Measurements from ENCODE around the gene RAPH1.
"Not testable (repeated sequence)": the region's sequence is repeated elsewhere in the genome, so short reads cannot be mapped to it uniquely, and the experiment has no call there.

RAPH1 gene

DNA sequence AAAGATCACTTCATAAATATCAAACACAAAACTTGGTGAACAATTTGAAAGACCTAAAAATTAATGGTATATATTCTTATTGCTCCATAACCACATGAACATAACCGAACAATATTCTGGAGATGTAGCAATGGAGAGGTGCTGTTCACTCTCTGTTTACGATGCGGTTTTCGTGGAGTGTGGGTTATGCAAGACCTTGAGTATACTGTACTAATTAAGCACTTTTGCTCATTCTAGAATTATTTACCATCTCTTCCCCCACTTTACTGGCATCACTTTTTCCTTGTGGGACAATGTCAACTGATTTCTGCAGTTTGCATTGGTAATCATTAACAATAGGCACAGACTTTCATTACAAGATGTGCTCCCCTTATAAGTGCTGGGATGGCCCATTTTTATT, 97.6 kb downstream of the RAPH1 start:
- DNase-seq (ENCODE audit: extremely low read depth in 1 of 2, low read depth in 1 of 2), result no peak

DNA sequence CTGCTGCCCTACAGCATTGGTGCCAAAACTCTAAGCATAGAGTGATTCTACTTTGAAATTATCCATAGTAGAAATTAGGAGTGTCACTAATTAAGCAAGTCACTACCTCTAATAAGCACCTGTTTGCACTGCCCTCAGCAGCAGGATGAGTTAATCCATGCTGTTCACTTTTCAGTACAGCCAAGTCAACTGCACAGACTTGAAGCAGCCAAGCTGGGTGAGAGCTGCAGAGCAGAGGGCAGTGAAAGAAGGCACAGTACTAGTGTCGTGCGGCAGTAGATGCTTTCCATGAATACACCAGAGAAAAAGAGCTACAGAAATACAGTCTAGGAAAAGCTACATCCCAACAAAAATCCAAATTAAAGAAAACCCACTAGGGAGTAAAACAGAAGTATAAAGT, 98.6 kb downstream of the RAPH1 start:
- DNase-seq (ENCODE audit: extremely low read depth in 1 of 2, low read depth in 1 of 2), result no peak

DNA sequence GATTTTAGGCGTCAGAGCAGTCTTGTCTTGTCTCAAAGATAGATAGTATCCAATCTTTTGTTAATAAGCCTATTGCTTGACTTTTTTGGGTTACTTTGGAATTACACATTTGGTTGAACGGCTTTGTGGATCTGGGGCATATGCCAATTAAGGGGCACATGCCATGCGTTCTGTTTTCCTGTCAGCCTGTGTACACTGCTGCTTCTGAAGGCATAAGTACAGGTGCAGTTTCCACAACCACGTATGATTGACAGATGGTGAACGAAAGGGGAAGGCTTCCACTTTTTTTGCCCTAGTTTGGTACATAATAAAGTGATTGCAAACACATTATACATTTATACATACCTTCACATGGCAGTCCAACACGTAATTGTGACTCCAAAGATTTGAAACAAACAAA, 102.3 kb downstream of the RAPH1 start:
- no peak for DNase-seq (ENCODE audit: extremely low read depth in 1 of 2, low read depth in 1 of 2)

DNA sequence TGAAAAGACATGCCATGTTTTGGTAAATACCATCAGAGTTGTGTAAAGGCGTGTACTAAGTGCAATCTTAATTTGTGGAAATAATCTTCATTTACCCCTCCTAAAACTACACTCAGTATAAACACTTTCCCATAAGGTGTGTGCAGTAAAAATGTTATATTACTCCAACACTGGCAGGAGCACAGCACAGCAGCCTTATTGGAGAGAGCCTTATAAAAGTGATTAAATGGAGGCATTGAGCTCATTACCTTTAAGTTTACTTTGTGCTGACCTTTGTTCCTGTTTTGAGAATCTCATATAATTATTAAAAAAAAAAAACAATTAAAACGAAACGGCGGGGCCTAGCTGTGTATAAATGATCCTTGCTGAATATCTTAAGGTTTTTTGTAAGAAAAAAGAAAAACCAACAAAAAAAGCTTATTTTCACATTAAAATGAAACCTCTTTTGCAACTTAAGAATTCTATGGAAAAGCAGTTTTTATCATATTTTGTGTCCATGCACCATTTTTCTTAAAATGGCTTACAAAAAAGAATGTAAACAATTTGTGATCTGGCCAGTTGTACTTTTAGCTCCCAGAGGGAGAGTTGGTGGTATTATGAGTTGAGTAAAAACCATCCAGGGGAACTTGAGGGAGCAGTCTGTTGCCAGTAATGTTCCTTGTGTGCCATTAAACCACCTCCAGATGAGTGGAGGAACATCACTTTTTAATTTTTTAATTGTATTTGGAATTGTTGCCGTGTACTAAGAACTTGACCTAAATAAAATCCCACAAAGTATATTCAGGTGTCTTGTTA, 103.5 kb downstream of the RAPH1 start:
- DNase-seq (ENCODE audit: extremely low read depth in 1 of 2, low read depth in 1 of 2), result no peak

DNA sequence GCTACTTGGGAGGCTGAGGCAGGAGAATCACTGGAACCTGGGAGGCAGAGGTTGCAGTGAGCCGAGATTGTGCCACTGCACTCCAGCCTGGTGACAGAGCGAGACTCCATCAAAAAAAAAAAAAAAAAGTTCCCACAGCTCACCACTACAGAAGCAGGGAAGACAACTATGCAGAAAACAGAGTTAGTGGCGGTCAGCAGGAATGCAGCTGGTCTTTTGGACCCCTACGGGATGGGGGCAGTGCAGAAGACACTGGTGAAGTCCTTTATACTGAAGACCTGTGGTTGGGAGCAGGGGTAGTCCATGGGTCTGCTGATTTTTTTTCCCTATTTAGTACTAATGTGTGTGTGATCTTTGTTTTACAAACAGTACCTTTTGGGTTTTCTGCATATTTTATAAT, 105.5 kb downstream of the RAPH1 start:
- not testable (repeated sequence) for DNase-seq (ENCODE audit: extremely low read depth in 1 of 2, low read depth in 1 of 2)

DNA sequence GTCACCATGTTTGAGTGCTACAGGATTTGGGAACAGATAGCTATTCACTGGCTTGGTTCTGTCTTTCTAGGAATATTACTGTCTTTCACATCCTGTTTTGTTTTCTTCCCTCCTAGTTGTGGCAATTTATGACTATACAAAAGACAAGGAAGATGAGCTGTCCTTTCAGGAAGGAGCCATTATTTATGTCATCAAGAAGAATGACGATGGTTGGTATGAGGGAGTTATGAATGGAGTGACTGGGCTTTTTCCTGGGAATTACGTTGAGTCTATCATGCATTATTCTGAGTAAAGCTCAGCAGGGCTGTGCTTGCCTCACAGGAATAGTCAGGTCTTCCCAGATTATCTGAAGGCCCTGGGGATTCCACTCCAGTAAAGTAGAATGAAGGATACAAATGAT, 108.0 kb downstream of the RAPH1 start:
- no peak for DNase-seq (ENCODE audit: extremely low read depth in 1 of 2, low read depth in 1 of 2)

DNA sequence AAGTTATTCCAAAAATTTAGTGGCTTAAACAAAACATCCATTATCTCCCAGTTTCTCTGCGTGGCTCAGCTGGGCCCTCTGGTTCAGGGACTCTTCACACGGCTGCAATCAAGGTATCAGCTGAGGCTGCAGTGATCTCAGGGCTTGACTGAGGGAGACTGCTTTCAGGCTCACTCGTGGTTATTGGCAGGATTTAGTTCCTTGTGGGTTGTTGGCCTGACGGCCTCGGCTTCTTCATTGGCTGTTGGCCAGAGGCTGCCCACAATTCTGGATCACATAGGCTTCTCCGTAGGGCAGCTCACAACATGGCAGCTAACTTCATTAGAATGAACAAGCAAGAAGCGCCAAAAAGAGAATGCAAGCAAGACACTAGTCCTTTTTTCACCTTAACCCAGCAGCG, 116.8 kb downstream of the RAPH1 start:
- DNase-seq (ENCODE audit: extremely low read depth in 1 of 2, low read depth in 1 of 2), result no peak

DNA sequence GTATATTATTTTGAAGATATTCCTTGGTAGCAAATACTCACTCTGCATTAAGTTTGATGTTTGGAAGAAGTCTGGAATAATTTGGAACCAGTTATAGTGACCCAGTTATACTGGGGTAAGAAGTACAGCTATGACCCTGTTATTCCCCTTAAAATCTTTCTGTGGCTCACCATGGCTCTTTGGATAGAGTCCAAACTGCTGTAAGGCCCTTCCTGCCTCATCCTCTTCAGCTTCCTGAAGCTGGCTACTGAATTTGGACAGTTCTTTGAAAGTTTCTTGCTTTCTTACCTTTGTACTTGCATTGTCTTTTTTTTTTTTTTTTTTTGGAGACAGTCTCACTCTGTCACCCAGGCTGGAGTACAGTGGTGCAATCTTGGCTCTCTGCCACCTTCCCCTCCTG, 121.3 kb downstream of the RAPH1 start:
- no peak for DNase-seq (ENCODE audit: extremely low read depth in 1 of 2, low read depth in 1 of 2)

DNA sequence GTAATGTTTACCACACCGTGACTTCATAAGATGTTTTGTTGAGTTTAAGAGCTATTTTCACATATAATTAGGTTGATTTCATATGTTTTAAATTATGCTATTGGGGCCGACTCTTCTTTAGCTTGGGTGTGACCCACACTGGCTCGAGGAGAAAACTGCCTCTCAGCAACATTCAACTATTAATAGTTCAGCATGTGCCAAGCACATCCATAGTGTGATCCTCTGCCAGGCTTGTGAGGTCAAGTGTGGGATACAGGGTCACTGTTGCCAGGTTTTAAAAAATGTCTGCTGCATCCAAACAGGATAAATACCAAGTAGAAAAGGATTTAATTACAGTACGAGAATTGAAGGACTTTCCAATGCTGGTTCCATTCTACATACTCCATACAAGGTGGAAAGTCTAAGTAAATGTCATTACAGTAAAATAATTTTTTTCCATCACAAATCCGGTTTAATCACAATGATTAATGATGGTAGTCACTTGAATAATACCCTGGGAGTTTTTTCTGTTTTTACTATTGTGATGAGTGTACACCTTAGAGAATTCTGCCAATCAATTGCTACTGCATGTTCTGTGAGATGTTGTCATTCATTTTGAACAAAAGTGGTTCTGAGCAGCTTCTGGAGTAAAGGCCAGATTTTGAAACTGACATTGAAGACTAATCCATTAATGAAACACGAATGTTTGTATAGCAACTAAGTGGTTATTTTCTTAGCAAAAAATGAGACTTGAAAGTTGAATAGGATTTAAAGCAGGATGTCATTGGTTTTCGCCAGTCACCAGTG, 122.4 kb downstream of the RAPH1 start:
- DNase-seq (ENCODE audit: extremely low read depth in 1 of 2, low read depth in 1 of 2), result no peak

DNA sequence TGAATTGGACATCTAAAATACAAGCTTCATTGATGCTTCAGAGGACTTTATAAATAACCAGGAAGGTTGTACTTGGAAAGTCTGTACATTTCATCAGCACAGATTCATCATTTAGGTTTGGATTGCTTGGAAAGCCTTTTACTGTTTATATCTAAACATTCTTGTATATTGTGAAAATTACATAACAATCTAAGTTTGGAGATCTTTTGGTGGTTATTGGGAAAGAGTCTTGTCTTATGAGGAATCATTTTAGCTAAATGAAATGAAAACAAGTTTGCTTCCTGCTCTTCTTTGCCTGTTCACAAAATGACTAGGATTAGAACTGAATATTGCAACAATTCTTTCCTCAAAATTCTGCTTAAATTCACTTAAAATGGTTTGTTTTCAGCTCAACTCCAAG, 127.6 kb downstream of the RAPH1 start:
- DNase-seq (ENCODE audit: extremely low read depth in 1 of 2, low read depth in 1 of 2), result no peak

DNA sequence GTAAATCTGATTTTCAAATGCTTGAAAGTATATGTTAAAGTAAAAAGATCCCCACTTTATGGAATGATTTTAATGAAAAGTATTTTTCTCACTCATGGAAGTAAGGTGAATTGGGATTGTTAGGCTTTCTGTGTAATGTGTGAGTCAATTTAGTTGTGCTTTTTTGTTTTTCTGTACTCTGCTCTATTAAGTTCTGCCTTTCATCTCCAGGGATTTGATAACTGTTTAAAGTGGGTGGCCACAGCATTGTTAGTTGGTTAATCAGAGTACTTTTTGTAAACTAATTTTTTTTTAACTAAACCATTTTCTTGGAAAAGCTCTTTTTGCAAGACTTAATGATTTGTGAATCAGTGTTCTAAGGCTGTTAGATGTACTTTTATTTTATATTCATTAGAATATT, 130.1 kb downstream of the RAPH1 start:
- DNase-seq (ENCODE audit: extremely low read depth in 1 of 2, low read depth in 1 of 2), result no peak

DNA sequence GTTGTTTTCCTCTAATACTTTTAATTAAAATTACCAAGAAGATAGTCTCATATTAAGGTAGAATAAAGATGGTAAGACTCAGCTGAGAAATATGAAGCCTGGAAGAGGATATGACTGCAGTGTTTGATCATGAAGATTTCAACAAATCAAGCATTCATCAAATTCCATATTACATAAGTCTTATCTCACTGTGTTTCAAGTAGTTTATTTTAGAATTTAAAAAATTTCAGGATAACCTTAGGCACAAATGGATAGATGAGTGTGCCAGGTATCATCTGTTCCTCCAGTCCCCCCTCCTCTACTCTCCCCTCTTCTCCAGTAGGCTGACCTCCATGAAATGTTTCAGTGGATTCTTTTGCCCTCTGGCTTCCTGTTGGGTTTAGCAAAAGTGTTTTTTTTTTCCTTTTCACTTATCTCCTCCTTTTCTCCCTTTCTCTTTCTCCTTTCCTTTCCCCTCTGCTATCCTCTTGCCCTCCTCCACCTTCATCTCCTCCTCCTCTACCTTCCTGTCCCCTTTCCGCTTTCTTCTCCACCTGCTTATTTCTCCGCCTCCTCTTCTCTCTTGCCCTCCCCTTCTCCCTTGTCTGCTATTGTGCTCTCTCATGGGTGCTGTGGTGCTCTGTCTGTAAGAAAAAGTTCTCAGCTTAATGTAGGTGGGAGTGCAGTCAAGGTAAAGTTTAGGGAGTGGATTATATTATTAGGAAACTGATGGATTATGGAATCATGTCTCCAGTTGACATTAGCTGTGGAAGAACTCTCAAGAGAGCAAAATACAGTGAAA, 134.1 kb downstream of the RAPH1 start:
- no peak for DNase-seq (ENCODE audit: extremely low read depth in 1 of 2, low read depth in 1 of 2)

DNA sequence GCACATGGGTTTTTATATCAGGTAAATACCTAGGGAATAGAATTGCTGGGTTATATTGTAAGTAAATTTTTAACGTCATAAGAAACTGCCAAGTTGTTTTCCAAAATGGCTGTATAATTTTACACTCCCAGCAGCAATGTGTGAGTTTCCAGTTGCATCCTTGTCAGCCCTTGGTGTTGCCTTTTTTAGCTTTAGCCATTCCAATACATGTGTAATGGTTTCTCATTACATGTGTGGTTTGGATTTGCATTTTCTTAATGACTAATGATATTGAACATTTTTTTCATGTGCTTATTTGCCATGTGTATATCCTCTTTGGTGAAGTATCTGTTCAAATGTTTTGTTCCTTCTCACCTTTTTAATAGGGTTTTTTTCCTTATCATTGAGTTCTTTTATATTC, 136.1 kb downstream of the RAPH1 start:
- DNase-seq (ENCODE audit: extremely low read depth in 1 of 2, low read depth in 1 of 2), result no peak

DNA sequence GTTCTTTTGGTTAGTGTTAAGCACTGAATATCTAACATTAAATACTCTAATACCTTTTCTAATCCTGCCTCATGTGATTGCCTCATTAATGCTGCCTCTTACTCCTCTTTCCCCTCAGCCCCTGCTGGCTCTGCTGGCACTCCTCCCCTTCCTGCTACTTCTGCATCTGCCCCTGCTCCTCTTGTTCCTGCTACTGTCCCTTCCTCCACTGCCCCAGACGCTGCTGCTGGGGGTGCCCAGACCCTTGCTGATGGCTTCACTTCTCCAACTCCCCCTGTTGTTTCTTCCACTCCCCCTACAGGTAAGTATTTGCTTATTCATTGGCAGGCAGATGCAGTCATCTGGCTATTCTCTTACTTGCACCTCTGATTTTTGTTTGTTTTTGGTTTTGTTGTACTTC, 138.4 kb downstream of the RAPH1 start:
- no peak for DNase-seq (ENCODE audit: extremely low read depth in 1 of 2, low read depth in 1 of 2)

DNA sequence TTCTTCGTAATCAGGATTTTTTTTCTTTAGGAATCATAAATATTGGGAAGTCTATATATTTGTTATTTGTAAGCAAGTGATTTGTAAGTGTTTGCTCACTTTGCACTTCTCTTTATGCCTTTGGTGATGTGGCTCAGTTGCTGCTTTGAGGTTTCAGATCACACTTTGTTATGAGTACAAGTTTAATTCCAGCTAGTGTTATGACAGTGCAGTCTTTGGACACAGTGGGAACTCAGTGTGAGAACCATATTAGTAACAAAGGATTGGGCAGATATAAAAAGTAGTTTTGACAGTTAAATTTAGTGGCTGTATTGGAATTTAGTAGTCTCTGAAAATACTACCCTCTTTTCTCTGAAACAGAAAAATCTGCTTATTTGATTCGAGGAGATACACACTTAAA, 139.2 kb downstream of the RAPH1 start:
- DNase-seq (ENCODE audit: extremely low read depth in 1 of 2, low read depth in 1 of 2), result no peak

DNA sequence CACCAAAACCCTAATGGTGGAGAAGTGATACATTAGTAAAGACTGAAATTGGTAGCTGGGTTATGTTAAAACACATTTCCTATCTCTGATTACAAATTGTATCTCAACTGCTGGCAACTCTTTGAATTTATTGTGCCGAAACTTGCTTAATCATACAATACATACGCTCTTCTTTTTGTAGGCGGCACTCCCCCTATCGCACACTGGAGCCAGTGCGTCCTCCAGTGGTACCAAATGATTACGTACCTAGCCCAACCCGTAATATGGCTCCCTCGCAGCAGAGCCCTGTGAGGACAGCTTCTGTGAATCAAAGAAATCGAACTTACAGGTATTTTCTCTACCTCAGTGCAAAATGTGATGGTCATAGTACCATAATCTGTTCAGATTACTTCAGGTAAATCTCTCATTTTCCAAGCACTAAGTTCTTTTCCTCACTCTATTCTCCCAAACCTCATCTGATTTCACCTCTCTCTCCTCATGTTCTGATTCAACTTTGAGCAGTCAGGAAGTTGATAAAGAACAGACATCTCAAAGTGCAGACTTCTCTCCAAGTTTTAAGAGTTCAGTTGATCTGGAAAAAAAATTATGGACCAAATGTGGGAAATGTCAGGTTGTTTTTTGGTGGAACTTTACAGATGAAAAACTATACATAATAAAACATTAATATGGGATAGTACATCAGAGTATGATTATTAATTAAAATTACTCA, 140.4 kb downstream of the RAPH1 start:
- no peak for DNase-seq (ENCODE audit: extremely low read depth in 1 of 2, low read depth in 1 of 2)

DNA sequence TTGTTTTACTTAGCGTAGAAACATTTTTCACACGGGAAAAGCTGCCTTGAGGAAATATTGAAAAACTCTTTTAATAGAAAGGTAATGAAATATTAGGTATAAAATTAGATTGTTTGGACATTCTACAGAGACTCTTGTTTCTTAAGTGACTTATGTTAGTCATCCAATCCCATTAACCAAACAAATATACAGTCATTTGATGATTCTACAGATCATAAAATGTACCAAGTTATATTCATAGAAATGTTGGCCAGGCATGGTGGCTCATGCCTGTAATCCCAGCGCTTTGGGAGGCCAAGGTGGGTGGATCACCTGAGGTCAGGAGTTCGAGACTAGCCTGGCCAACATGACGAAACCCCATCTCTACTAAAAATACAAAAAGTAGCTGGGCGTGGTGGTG, 146.9 kb downstream of the RAPH1 start:
- not testable (repeated sequence) for DNase-seq (ENCODE audit: extremely low read depth in 1 of 2, low read depth in 1 of 2)

DNA sequence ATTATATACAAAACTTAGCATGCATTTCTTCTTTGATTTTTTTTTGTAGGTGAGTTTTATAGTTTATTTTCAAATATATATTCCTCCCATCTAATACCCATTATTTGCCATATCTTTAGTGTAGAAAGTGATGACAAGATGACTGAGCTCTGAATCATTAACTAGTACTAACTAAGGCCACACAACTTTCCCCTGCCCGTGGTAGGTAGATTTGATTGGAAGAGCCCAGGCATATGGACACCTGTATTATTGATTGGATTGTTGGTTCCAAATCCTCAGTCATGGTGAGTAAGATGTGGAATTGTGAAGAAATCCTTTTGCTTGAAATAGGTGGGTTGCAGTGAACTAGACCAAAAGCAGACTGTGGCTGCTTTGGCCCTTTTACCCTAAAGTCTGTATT, 152.1 kb downstream of the RAPH1 start:
- DNase-seq (ENCODE audit: extremely low read depth in 1 of 2, low read depth in 1 of 2), result no peak

DNA sequence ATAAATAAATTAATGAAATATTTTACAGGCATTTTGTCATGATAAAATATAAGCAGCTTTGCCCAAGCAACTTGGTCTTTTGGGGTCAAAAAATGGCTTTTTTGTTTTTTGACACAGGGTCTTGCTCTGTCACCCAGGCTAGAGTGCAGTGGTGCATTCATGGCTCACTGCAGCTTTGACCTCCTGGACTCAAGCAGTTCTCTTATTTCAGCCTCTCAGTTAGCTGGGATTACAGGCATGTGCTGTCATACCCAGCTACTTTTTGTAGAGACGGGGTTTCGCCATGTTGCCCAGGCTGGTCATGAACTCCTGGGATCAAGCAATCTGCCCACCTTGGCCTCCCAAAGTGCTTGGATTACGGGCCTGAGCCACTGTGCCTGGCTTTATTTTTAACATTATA, 155.9 kb downstream of the RAPH1 start:
- no peak for DNase-seq (ENCODE audit: extremely low read depth in 1 of 2, low read depth in 1 of 2)

DNA sequence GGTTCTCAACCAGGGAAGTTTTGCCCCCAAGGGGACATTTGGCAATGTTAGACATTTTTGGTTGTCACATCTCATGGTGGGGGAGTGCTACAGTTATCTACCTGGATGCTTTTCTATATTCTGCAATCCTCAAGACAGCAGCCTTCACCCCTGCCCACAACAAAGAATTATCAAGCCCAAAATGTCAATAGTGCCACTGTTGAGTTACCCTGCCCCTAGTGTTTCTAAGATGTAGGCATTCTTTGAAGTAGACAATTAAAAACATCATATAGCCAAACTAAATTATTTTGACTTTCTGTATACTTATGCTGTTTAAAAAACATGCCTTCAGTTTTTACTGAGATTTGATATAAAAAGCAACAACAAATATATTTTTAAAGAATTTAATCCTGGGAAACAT, 158.9 kb downstream of the RAPH1 start:
- no peak for DNase-seq (ENCODE audit: extremely low read depth in 1 of 2, low read depth in 1 of 2)

DNA sequence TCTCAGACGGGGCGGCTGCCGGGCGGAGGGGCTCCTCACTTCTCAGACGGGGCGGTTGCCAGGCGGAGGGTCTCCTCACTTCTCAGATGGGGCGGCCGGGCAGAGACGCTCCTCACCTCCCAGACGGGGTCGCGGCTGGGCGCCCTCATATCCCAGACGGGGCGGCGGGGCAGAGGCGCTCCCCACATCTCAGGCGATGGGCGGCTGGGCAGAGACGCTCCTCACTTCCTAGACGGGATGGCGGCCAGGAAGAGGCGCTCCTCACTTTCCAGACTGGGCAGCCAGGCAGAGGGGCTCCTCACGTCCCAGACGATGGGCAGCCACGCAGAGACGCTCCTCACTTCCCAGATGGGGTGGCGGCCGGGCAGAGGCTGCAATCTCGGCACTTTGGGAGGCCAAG, 162.4 kb downstream of the RAPH1 start:
- not testable (repeated sequence) for DNase-seq (ENCODE audit: extremely low read depth in 1 of 2, low read depth in 1 of 2)
